Measurements from ENCODE around the gene CLASRP.
A peak's percentile ranks its signal among the peaks of the same experiment; 100 is the strongest.
"Not testable (repeated sequence)": the region's sequence is repeated elsewhere in the genome, so short reads cannot be mapped to it uniquely, and the experiment has no call there.

The CLASRP gene

GRCh38 chr19:45038931-45039893, at the start of gene CLASRP:
Gene CLASRP (plus strand): TSS chr19:45039045. CDS start chr19:45040213, 1,168 bp downstream.
- peak; percentile 72 for DNase-seq

- no peak for DNase-seq
Observed at GRCh38 chr19:44990459-44990858, 48.4 kb upstream of the CLASRP start.

GRCh38 chr19:44990966-44991365, 47.9 kb upstream of the CLASRP start:
- DNase-seq: no peak

GRCh38 chr19:44992336-44993163, 46.3 kb upstream of the CLASRP start:
- no peak for DNase-seq

- no peak for DNase-seq
Observed at GRCh38 chr19:44993526-44993925, 45.3 kb upstream of the CLASRP start.

GRCh38 chr19:44993926-44994537, 44.8 kb upstream of the CLASRP start:
- DNase-seq: no peak

GRCh38 chr19:44998025-44998424, 40.8 kb upstream of the CLASRP start:
- DNase-seq: no peak

GRCh38 chr19:44999131-44999925, 39.5 kb upstream of the CLASRP start:
- not testable (repeated sequence) for DNase-seq

- not testable (repeated sequence) for DNase-seq
Observed at GRCh38 chr19:45000665-45001064, 38.2 kb upstream of the CLASRP start.

GRCh38 chr19:45001087-45001739, 37.6 kb upstream of the CLASRP start, which contains the start of gene RELB:
Gene RELB (plus strand): TSS chr19:45001464. CDS start chr19:45001580, 116 bp downstream.
- peak; percentile 63 for DNase-seq

- no peak for DNase-seq
Observed at GRCh38 chr19:45003485-45003884, 35.4 kb upstream of the CLASRP start.

GRCh38 chr19:45005787-45006186, 33.1 kb upstream of the CLASRP start:
- DNase-seq: no peak

GRCh38 chr19:45008552-45008951, 30.3 kb upstream of the CLASRP start:
- no peak for DNase-seq

- no peak for DNase-seq
Observed at GRCh38 chr19:45009625-45010255, 29.1 kb upstream of the CLASRP start.

GRCh38 chr19:45010306-45010705, 28.5 kb upstream of the CLASRP start:
- no peak for DNase-seq

GRCh38 chr19:45011959-45012358, 26.9 kb upstream of the CLASRP start:
- DNase-seq: no peak

- peak; percentile 79 for DNase-seq
Observed at GRCh38 chr19:45016388-45017314, 22.2 kb upstream of the CLASRP start.

GRCh38 chr19:45019187-45019586, 19.7 kb upstream of the CLASRP start:
- no peak for DNase-seq

- no peak for DNase-seq
Observed at GRCh38 chr19:45020071-45020470, 18.8 kb upstream of the CLASRP start.

- no peak for DNase-seq
Observed at GRCh38 chr19:45021971-45022370, 16.9 kb upstream of the CLASRP start.

Measured in NCI-H446 treated with DMSO at 0.1 percent for 48 hours (cell line).